DMS79 treated with DMSO at 0.1 percent for 48 hours (cell line): ENCODE measurements around the gene IKZF1.
A peak's percentile ranks its signal among the peaks of the same experiment; 100 is the strongest.

Source experiments
- DNase-seq: peaks from one replicate; lab custom pipeline; 2025; lab: John Stamatoyannopoulos, UW

The IKZF1 gene

DNA sequence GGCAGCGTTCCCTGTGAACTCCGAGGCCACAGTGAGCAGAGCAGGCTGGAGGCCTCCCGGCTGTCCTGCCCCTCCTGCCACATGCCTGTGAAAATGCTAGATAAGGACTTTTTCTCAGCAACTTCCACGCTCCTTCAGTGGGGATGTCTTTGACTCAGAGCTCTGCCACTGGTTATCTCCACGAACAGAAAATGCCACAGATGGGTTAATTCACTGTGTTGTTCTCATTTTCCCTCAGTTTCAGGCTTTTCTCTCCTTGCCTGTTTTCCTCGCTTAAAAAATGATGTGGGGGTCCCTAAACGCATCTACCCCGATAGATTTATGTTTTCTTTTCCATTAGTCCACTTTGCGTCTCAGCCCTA, 51.3 kb downstream of the IKZF1 start:
- DNase-seq, result no peak

DNA sequence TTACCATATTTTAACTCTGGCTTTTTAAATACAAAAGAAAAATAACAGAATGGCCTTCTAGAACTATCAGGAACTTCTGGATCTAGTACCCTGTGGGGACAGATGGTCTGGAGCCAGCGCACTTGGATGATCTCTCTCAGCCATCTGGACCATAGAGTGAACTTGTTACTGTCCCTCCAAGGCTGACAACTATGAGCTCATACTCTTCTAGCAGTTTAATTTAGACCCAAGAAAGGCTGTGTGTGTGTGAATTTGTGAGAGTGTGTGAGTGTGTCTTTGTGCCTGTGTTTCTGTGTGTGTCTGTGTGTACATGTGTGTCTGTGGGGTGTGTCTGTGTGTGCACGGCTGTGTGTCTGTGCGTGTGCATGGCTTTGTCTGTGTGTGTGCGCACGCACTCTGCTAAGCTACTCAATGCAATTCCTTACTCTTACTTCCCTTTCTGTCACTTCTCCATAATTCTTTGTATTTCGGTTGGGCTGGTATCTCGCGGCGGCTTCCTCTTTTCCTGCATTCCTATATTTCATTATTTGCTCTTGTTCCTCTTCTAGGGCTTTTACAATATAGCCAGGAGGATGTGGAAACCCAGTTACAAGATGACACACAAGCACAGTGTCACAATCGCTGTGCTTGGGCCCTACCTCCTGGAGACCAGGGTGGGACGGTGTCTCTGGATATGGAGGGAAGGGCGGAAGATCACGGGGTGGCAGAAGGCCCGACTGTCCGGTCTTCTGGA, 51.9 kb downstream of the IKZF1 start:
- DNase-seq, result no peak

DNA sequence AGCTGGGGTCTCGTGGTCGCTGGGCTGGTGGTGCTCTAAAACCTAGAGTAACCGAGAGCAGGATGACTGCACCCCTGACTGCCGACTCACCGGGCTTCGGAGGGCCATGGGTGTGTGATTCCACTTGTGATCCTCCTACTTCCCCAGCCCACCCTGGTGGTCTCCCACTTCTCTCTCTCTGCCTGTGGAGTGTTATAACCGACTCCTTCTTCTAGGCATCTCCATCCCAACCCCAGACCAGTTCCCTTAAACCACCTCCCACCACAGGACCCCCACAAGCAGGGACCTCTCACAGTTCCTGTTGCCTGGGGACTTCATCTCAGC, 52.4 kb downstream of the IKZF1 start:
- no peak for DNase-seq

DNA sequence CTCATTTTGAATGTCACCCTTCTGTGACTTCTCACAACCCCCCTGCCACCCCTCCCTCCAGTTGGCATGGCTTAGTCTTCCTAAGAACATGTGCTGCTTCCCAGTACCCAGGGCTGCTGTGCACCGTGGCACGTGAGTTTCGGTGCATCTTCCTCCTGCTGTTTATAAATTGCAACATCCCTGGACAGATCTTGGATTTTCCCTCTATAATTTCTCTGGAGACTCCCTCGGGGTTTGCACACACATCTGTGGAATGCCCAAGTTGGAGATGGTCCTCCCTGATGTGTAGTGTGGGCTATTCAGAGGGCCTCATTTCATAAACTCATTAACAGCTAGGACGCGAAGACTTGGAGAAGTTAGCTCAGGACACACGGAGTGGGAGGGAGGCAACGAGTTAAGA, 52.9 kb downstream of the IKZF1 start:
- no peak for DNase-seq

DNA sequence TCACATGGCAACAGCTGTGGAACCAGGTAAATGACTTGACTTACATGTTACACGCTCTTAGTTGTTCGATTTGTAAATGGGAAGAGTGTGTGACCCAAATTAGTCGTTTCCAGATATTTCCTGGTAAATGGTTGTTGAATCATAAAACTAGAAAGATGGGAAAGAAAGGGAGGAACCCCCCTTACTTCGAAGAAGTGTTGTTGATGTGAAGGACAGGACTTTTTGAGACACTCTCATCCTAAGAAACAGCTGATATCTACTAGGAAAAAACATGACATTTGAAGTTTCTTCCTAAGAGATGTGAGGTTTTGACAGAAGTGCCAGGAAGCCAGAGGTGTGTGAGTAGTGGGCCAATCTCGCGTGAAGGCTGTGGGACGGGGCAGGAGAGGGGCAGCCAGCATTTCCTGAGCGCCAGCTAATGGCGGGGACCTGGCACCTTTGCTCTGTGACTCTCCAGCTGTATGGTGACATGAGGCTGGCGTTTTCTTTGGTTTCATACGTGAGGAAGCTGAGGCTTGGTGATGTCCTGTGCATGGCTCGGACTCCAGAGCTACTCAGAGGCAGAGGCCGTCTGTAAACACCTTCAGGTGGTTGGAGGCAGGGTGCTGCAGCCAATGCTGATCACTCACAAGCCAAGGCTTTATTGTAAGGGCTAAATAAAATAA, 53.7 kb downstream of the IKZF1 start:
- no peak for DNase-seq

DNA sequence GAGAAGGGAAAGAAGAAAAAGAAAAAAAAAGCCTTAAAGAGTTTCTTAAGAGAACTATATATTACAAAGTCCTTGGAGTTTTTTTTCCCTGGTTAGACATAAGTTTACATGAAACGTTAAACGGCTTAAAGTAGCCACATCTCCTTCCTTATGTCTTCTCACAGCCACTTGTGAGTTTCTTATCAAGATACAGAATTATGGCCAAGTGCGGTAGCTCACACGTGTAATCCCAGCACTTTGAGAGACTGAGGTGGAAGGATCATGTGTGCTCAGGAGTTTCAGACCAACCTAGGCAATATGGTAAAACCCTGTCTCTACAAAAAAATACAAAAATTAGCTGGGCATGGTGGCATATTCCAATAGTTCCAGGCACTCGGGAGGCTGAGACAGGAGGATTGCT, 54.3 kb downstream of the IKZF1 start:
- no peak for DNase-seq

DNA sequence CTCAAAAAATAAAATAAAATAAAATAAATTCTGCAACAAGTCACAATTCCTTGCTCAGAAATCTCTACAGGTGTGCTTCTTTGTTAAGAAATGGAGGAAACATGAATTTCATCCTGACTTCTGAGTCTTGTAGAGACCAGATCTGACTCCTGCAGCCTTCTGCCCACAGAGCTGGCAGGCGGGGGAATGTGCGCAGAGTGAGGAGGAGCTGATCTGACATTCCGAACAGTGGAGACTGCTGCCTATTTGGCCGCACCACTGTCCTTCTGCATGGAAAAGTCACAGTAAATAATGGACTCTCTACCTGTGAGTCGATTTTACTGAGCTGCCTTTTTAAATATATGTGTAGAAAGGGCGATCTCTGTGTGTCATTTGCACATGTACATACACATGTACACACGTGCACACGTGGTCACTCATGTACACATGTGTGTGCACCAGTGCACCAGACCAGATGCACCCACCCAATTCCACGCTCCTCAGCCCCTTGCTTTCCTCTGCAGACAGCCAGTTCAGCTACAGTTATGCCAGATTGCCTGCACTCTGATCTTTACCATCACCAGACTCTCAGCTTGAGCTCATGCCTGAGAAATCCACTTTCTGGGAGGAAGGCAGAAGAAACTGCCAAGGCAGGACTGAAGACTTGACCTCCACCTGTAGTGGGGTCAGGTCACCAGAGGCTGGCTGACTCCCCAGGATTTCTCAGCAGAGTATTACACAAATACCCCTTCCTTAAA, 54.9 kb downstream of the IKZF1 start:
- DNase-seq, result no peak

DNA sequence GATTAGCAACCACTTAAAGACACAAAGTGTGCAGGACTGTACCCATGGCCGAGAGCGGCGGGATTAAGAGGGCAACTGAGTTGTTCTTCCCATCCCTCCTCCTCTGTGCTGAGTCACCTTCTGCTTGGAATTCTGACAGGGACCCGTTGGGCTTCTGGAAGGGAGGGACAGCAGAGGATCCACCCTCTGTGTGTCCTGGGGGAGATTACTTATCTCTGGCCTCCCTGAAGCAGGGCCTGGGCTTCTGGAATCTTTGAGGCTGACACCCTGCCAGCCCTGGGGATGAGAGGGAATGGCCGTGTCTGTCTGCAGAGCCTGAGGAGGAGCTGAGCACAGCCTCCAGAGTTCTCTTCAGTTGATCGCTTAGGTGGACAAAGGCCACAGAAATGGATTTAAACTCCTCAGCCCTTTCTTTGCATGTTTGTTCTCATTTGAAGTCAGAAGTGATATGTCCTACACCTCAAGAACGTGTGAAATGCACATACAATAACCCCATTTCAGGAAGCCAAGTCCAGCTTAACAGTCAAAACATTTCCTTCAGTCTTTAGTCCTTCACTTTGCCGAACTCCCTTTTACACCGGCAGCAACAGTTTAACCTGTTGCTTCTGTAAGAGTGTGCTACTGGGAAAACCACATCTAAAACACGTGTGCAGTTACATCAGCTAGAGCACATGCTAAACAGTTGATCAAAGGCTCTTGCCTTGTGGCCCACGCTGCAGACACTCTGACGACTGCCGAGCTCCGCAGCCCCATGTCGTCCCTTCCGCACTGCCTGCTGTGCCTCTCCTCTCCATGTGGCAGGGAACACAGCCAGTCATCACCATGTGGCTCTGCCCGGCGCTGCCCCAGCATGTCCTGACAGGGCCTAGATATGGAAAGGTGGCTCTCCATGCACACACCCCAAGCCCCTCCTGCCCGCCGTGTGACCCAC, 55.7 kb downstream of the IKZF1 start:
- no peak for DNase-seq

DNA sequence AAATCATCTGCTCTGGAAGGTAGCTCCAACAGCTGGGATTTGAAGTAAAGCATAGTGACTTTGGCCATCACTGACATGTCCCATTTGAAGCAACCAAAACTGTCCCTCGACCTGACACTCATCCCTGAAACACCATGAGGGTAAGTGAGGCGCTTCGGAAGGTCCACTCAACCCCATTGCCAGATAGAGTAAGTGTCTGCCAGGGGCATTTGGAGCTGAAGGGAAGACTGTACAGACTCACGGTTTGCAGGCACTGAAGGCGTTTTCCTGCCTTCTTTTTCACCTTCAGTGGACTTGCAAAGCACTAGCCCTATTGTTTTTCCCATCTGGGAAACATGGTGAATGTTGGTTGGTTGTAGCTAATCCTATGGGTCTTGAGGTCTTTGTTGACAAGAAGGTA, 57.6 kb downstream of the IKZF1 start:
- DNase-seq, result no peak

DNA sequence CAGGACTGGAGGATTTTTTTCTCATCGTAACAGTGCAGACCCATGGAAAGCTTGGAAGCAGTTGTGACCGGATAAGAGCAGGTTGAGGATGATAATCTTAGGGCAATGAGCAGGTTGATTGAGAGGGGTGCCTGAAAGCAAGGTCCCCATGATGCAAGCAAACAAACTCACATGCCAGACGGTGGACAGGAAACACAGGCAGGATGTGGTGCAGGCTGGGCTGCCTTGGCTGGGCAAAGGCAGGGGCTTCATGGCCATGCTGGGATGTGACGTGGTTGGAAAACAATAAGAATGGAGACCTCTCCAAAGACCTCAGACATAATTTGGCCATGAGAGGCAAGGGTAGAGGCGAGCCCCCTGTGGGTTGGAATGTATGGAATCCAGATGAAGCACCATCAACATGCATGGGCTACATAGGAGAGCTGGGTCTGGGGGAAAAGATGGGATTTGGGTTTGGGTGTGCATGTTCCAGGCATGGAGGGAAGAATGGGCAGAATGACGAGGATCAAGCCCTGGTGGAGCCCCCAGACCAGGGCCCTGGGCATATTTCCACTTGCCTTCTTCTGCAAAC, 58.3 kb downstream of the IKZF1 start:
- no peak for DNase-seq

DNA sequence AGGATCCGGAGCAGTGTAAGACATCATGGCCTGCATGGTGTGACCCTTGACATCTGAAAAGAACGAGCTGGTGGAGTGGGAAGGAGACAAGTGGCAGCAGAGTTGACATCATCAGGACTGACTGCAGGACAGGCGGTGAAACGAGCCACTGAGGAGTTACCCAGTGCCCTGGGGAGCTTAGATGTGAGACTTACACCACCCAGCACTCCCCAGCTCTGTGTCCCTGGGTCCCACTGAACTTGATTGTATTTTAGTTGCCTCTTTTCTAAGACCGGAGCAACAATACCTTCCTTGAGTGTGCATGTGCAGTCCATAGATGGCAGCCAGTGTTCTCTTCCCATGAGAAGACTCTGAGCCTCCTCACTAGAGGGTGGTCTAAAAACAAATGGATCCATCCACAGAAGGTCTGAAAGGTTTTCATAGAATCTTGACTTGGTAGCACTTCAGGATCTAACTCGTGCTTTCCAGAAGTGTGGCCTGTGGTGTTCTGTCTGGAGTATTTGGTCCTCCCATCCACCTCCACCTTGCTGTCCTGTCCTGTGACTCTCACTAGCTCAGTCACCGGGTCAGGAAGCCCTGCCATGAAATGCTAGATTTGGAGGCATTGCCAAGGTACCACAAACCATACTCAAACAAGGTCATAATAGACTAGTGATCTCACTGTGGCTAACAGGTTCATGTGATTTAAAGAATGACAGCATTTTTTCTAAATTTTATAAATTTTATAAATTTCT, 59.0 kb downstream of the IKZF1 start:
- DNase-seq, result no peak

DNA sequence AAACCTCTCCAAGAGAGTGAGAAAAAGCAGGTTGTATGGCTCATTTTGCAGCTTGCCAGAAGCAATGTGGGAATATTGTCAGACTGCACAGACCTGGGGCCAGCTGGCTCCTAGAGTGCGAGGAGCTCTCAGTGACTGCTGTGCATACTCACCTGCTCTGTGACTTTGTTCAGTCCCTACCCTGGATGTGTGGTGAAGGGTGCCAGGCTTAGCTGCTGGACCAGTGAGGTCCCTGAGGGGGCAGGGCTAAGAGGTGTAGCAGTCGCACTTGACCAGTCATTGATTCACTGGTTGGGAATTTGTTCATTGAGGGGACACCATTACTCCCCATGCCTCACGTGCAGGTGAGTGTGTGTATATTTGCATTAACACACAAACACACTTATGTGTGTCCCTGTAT, 60.1 kb downstream of the IKZF1 start:
- no peak for DNase-seq

DNA sequence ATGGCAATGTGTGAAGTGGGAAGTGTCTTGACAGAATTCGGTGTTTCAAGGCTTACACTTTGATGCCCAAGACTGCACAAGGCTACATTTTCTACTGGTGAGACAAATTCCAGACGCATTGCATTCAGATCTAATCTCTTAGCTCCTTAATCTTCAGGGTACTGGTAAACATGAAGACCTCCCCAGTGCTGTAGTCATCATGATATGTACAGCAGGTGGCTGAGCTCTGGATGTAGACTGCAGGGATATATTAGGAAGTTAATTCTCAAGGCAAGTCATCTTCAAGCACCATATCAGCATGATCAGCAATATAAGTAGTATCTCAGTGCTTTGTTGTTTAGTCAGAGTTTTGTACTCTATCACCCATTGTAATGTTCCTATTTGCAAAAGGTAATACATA, 61.8 kb downstream of the IKZF1 start:
- no peak for DNase-seq

DNA sequence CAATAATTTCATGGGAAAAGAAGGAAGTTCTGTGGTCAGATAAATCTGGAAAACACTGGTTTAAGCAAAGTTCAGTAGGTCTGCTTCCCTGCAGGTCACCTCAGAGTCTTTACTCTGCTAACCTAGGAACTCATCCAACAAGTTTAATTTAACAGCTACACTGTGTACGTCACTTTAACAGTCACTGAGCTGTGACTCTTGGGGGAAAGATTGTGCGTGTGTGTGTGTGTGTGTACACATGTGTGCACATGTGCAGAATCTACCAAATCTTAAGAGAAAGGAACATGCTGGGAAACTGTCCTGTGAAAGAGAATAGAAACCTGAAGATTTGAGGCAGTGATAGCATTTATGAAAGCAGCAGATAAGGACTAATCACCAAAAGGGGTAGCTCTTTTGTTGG, 62.6 kb downstream of the IKZF1 start:
- DNase-seq, result no peak

DNA sequence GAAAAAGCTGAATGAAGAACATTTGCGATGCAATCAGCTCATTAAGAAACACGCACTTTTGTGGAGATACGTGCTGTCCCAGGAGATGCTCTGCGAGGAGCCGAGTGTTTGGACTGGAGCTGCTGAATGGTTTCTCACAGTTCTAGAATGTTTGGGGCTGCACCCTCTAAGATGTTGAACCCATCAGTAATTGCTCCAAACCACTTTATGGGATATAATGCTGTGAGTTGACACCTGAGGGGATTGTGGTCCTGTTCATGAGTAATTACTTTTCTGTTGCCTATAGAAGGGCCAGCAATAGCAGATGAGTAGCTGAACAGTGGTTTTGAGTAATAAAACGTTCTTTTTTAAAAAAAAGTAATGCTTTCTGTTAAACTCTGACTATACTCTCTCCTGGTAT, 63.1 kb downstream of the IKZF1 start:
- no peak for DNase-seq

DNA sequence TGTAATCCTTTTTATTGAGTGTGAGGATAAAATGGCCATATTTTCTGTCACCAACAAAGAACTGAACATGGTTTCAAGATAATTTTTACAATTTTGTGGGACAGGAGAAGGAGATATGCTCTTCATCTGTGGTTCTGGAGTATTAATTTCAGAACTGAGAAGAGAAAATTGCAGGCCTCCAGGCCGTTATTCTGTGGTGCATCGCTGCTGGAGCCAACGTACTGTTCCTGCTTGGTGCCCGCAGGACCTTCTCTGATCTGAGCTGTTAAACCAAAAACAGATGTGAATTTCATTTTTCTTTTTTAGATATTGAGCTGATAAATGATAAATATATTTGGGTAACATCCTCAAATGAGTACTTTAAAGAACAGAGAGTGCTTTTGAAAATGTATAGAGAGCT, 63.9 kb downstream of the IKZF1 start:
- no peak for DNase-seq

DNA sequence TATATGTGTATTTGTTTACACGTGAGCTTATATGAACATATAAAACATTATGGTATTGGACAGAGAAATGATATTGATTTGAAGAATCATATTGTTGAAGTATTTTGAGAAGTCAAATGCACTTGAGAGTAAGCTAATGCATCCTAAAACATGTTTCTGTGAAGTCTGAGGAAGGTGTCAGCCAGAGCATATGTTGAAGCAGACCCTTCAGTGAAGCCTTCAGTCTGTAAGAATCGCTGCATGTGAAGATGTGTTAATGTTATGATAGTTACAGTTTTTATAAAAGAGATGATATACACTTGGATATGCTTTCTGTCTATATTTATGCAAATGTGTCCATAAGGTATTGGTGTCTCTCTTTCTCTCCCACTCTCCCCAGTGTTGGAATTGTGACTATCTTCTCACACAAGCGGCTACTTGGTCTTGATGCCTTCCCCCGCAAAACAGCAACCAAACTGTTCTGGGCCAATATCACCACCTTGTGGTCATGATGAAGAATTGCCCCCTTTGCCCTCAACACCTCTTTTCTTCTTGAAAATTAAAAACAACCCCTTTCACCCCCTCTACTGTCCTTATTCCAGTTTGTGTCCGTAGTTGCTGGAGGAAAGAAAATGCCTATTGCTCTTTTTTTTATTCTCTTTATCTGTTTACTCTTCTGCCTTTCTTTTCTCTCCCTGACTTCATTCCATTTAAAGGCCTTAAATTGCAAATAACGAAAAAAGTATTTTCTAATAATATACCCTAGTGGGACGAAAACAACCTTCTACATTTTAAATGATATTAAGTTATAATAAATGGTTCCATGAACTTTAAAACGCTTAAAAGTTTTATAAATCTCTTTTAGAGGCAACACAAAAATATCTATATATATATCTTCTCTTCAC, 64.9 kb downstream of the IKZF1 start:
- peak; percentile 46 for DNase-seq

DNA sequence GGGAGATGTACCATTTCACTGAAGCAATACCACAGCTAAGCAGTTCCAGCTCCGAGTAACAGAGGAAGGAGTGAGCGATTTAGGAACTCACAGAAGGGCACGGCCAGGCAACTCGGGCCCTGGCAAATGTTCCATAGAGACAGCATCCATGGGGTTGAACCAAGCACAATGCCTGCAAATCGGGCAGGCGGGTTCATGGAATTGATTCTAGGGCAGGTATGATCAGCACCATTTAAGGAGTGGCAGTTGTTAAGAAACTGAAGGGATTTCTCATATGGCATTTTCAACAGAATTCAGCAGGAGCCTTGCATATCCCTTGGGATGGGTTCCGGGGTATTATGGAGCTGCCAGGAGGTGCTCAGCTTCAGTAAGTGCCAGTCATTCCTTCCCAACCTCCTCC, 66.4 kb downstream of the IKZF1 start:
- no peak for DNase-seq

DNA sequence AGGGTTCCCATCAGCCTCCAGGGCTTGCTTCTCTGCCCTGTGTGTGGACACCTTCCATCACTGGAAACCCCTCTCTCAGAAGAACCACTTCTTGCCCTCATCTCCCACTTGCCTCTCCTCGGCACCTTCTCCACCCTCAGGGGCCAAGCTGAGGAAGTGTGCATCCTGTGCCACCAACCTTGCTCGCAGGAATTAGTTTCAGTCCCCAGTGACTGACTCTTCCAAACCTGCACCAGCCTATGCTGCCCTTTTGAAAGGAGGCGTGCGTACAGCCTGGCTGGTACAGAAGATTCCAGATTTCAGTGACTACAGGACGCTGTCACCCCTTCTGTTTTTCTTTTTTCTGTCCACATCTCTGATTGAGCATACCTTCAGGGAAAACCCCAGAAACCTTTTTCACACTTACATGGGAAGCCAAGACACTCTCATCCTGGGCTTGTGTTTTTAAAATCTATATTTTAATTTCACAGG, 67.1 kb downstream of the IKZF1 start:
- no peak for DNase-seq

DNA sequence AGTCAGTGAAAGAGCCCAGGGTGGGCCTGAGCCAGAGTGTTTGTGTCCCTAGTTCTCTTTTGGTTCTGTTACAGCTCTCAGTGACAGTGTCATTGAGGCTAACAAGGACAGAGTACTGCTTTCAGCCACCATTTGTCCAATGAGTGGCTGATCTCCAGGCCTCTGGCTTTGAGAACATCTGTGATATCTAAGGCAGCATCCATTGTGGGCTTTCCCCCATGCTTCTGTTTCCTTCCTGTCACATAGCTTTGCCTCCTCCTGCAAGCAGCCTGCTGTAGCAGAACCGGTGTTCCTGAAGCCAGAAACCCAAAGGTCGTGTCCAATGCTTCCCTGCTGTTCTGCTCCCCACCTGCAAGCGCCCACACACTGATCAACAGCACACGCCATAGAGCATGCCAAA, 68.4 kb downstream of the IKZF1 start:
- no peak for DNase-seq
